HCT116 (cell line): ENCODE results near the gene MSRB2. TPM values are rescaled to one million over a fixed set of nuclear protein-coding genes. Genes with fewer than 3 reads are reported as not detected.

Experiments
- ATAC-seq: fragments of 200-7000 bp; cut with Tn5 transposase; 2 replicates; pipeline ENCODE4 v1.9.1; 2020; ENCODE audit warnings: mild to moderate bottlenecking, moderate library complexity
- BruUV-seq: library from RNA; stranded (reverse); fragments of 400-500 nt; replicated peaks from 2 replicates; lab custom pipeline; 2021; lab: Mats Ljungman, UMichigan
- CTCF ChIA-PET: fragments of 300-600 bp; sonication (Branson Sonifier 250); formaldehyde crosslinking; loops from one replicate; lab custom pipeline; 2021; ENCODE audit warnings: antibody characterized with exemption; lab: Charles Lee
- POLR2A ChIA-PET: fragments of 300-600, 350-600 bp; sonication (Branson Sonifier 250); formaldehyde crosslinking; loops from one replicate; lab custom pipeline; 2021; ENCODE audit warnings: antibody characterized with exemption; lab: Charles Lee
- RAD21 ChIA-PET, 2 experiments: fragments of 300-600 bp; sonication (Branson Sonifier 250); formaldehyde crosslinking; loops; one replicate each; lab custom pipeline; 2023; ENCODE audit warnings: low total read pairs in 2 of 2; ENCODE audit not compliant: uncharacterized antibody in 2 of 2, unreplicated experiment in 2 of 2, low non-redundant PET in 1 of 2; lab: Charles Lee
- DNase-seq: peaks from one replicate; pipeline ENCODE4 v3.0.0-alpha.2; 2010; ENCODE audit warnings: low read depth, low spot score
- H2AFZ ChIP-seq: fragments of 200-600 bp; shearing (Covaris generic), sonication (generic); 2 replicates; pipeline ENCODE4 v1.6.1; 2017; ENCODE audit warnings: low read depth, mixed run types, mixed read lengths, antibody characterized with exemption, low read length; ENCODE audit not compliant: poor library complexity, severe bottlenecking
- H3K27ac ChIP-seq: 2 replicates; pipeline ENCODE4 v1.5.1; 2012; ENCODE audit warnings: low read depth, low read length
- H3K27me3 ChIP-seq: fragments of 200-600 bp; sonication (generic); 2 replicates; pipeline ENCODE4 v1.6.1; 2016; ENCODE audit warnings: mixed run types, low read length, mixed read lengths; ENCODE audit not compliant: insufficient read depth
- H3K36me3 ChIP-seq, 2 experiments: fragments of 200-500 bp in 1 of 2; fragments of 200-600 bp in 1 of 2; sonication (Bioruptor generic) in 1 of 2; sonication (generic) in 1 of 2; 2 replicates each; pipeline versions ENCODE4 v1.5.1 to v1.6.1; 2014 to 2016; ENCODE audit warnings: low read length in 2 of 2, inconsistent platforms in 1 of 2, mixed read lengths in 1 of 2, mixed run types in 1 of 2; ENCODE audit not compliant: insufficient read depth in 2 of 2, control insufficient read depth in 1 of 2
- H3K4me1 ChIP-seq, 2 experiments: fragments of 200-600 bp in 1 of 2; sonication (generic) in 1 of 2; 2 replicates each; pipeline versions ENCODE4 v1.5.1 to v1.6.1; 2012 to 2017; ENCODE audit warnings: low read length in 2 of 2, inconsistent platforms in 1 of 2, mild to moderate bottlenecking in 1 of 2, mixed read lengths in 1 of 2, mixed run types in 1 of 2, moderate library complexity in 1 of 2; ENCODE audit not compliant: insufficient read depth in 2 of 2, control insufficient read depth in 1 of 2
- H3K4me2 ChIP-seq: fragments of 200-600 bp; sonication (generic); 2 replicates; pipeline ENCODE4 v1.6.1; 2017; ENCODE audit warnings: mixed run types, low read length, mixed read lengths
- H3K4me3 ChIP-seq, 2 experiments: fragments of 200-600 bp in 1 of 2; sonication (generic) in 1 of 2; replicated peaks in 1 of 2; 2 replicates each; pipeline ENCODE4 v1.5.1; 2011 to 2016; ENCODE audit warnings: low read length in 2 of 2, control low read depth in 1 of 2, low read depth in 1 of 2, mild to moderate bottlenecking in 1 of 2, mixed read lengths in 1 of 2, mixed run types in 1 of 2
- H3K79me2 ChIP-seq: fragments of 200-600 bp; sonication (generic); 2 replicates; pipeline ENCODE4 v1.6.1; 2017; ENCODE audit warnings: mild to moderate bottlenecking, mixed run types, low read length, moderate library complexity, mixed read lengths; ENCODE audit not compliant: insufficient read depth
- H3K9ac ChIP-seq: fragments of 200-600 bp; sonication (generic); 2 replicates; pipeline ENCODE4 v1.6.1; 2016; ENCODE audit warnings: low read length, mixed read lengths
- H3K9me2 ChIP-seq: fragments of 200-600 bp; sonication (generic), shearing (Covaris generic); 2 replicates; pipeline ENCODE4 v1.6.1; 2017; ENCODE audit warnings: mixed run types, mild to moderate bottlenecking, moderate library complexity; ENCODE audit not compliant: insufficient read depth
- H3K9me3 ChIP-seq, 2 experiments: fragments of 200-500 bp in 1 of 2; fragments of 200-600 bp in 1 of 2; sonication (Bioruptor generic) in 1 of 2; sonication (generic) in 1 of 2; 2 replicates each; pipeline ENCODE4 v1.6.1; 2014 to 2017; ENCODE audit warnings: low read length in 2 of 2, mixed read lengths in 2 of 2, inconsistent platforms in 1 of 2, low read depth in 1 of 2, mild to moderate bottlenecking in 1 of 2, mixed run types in 1 of 2, moderate library complexity in 1 of 2; ENCODE audit not compliant: control insufficient read depth in 1 of 2, insufficient read depth in 1 of 2
- H4K20me1 ChIP-seq: fragments of 200-600 bp; sonication (generic), shearing (Covaris generic); 2 replicates; pipeline ENCODE4 v1.6.1; 2017; ENCODE audit warnings: mixed run types, mild to moderate bottlenecking, moderate library complexity; ENCODE audit not compliant: insufficient read depth
- CBX3 ChIP-seq: IDR thresholded peaks from 2 replicates; pipeline ENCODE4 v1.6.1; 2012; ENCODE audit warnings: low read depth
- ELF1 ChIP-seq: IDR thresholded peaks from 2 replicates; pipeline ENCODE4 v1.6.1; 2012; ENCODE audit warnings: low read depth, borderline replicate concordance
- EZH2 ChIP-seq: fragments of 200-600 bp; sonication (generic); IDR thresholded peaks from 2 replicates; pipeline ENCODE4 v1.6.1; 2017; ENCODE audit warnings: antibody characterized with exemption, mixed run types
- EZH2phosphoT487 ChIP-seq: fragments of 200-600 bp; IDR thresholded peaks from 2 replicates; pipeline ENCODE4 v1.6.1; 2018; ENCODE audit warnings: antibody characterized with exemption, borderline replicate concordance
- FOSL1 ChIP-seq: IDR thresholded peaks from 2 replicates; pipeline ENCODE4 v1.6.1; 2012; ENCODE audit warnings: low read depth
- JUND ChIP-seq: IDR thresholded peaks from 2 replicates; pipeline ENCODE4 v1.6.1; 2012
- RAD21 ChIP-seq: IDR thresholded peaks from 2 replicates; pipeline ENCODE4 v1.6.1; 2012; ENCODE audit warnings: low read depth, mild to moderate bottlenecking
- SIN3A ChIP-seq: IDR thresholded peaks from 2 replicates; pipeline ENCODE4 v1.6.1; 2012; ENCODE audit warnings: low read depth
- SP1 ChIP-seq: IDR thresholded peaks from 2 replicates; pipeline ENCODE4 v1.6.1; 2012; ENCODE audit warnings: low read depth
- TCF7L2 ChIP-seq: IDR thresholded peaks from 2 replicates; pipeline ENCODE4 v1.7.0; 2011; ENCODE audit warnings: borderline replicate concordance, inconsistent platforms; ENCODE audit not compliant: insufficient read depth, insufficient read length; ENCODE audit errors: extremely low read depth
- ZNF274 ChIP-seq: fragments of 200-500 bp; sonication (Bioruptor generic); IDR thresholded peaks from 2 replicates; pipeline ENCODE4 v1.6.1; 2014; ENCODE audit warnings: mild to moderate bottlenecking, low read depth, low read length, inconsistent platforms
- intact Hi-C: fragments of 100-400 bp; cut with micrococcal nuclease; formaldehyde crosslinking; loops from 2 replicates; pipeline ENCODE4 v1.10.0; 2022
- total RNA-seq: library from RNA; stranded (reverse); gene quantifications from one replicate; pipeline ENCODE4 v1.2.1, GENCODE V29; 2021; ENCODE audit not compliant: unreplicated experiment
- TF ChIP-seq, protein P1 (sequence below): IDR thresholded peaks from 2 replicates; pipeline ENCODE4 v1.6.1; 2011; ENCODE audit warnings: mild to moderate bottlenecking, low read length, moderate library complexity; ENCODE audit not compliant: insufficient replicate concordance; ENCODE audit errors: extremely low read depth

Gene MSRB2
- total RNA-seq, 1 experiment from 2014 or later = 13.6 TPM

DNA sequence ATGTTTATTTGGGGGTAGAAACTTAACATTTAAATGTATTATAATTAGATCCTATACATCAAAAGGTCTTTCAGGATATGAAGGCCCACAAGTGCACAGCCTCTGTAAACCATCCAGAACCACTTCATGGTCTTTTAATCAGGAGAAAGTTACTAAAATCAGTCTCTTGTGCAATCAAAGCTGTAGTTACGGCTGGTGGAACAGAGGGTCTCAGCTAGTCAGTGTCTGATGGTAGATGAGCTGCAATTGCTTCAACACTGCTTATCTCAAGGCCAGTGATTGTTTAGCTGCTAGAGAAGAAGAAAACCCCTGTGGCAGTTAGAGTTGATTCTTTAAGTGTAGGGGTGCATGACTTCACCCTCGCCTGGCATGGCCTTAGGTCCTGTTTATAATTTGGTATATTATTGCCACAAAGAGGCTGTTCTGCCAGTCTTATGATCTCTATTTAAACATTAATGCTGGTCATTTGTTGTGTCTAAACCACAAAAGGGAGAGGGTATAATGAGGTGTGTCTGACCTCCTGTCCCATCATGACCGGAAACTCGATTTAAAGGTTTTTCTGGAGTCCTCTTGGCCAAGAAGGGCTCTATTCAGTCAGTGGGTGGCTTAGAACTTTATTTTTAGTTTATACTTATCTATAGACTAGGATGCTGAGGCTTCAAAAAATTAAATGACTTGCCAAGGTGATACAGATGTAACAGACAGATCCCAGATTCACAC, 21.3 kb downstream of the MSRB2 start:
- ATAC-seq (no peak), DNase-seq (no peak)
- peaks cover 0 to 6% of the 10 kb centered on the region in 2 experiments; a peak in 2 of 4 replicates for H3K4me1 ChIP-seq
- H3K9me2 ChIP-seq = no peaks in the 10 kb centered on the region
- H3K27me3 ChIP-seq = no peaks in the 10 kb centered on the region
- H3K79me2 ChIP-seq = no peaks in the 10 kb centered on the region
- H3K27ac ChIP-seq = no peak overlapping the region
- RAD21 ChIA-PET = no interaction called here
- H3K4me2 ChIP-seq = no peak overlapping the region
- CTCF ChIA-PET = no interaction called here
- H3K36me3 ChIP-seq = no peaks in the 10 kb centered on the region
- no peaks in the 10 kb centered on the region for H3K9me3 ChIP-seq
- H3K9ac ChIP-seq = no peak overlapping the region
- no peak for TF ChIP-seq SP1
- intact Hi-C loops = no loop called here
- POLR2A ChIA-PET = no interaction called here
- no peak overlapping the region for H3K4me3 ChIP-seq
- no peak overlapping the region for H2AFZ ChIP-seq
- no peaks in the 10 kb centered on the region for H4K20me1 ChIP-seq
- no TSS peak for BruUV-seq

DNA sequence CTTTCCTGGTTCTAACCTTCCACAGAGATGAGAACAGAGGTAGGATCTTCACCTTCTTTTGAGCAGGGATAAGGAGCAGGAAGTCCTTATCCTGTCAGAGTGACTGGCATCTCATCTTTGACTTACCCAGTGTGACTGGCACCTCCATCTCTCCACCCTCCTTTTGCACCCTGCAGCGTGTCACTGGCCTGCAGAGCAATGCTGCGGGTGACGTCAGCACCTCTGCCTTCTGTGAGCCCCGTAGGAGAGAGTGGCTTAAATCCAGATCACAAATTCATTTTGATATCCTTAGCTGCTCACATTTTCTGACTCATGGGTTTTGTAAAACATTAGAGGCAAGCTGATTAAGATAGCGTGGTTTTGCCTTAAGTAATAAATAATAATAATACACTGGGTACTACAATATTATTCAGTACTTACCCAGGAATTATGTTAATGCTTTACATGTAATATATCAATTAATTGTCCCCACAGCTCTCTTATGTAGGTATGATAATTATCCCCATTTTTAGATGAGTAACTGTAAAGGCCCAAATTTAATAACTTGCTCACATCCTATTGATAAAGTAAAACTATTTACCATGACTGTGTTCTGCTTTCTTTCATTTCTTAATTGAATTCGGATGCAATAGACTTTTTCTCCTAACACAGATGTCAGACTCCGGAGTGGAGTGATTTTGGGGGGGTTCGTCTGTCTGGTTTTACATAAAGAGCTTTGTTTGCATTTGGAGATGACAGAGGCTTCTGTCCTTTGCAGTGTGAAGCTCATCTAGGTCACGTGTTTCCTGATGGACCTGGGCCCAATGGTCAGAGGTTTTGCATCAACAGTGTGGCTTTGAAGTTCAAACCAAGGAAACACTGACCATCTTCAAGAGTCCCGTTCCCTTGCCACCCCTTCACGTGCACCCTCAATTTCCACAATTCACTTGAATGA, 24.9 kb downstream of the MSRB2 start:
- RAD21 ChIA-PET = no interaction called here
- H3K4me3 ChIP-seq = no peak overlapping the region
- no peak for ATAC-seq

More for the DNA sequence above, 24.9 kb downstream of the MSRB2 start:
- Histone ChIP-seq H3K79me2 (no peaks in the 10 kb centered on the region), H4K20me1 (no peaks in the 10 kb centered on the region), H3K27ac (no peak overlapping the region), H3K4me2 (no peak overlapping the region), H3K9me2 (no peaks in the 10 kb centered on the region), H3K9me3 (no peaks in the 10 kb centered on the region), H2AFZ (no peak overlapping the region), H3K4me1 (no peaks in the 10 kb centered on the region), H3K9ac (no peak overlapping the region), H3K27me3 (no peaks in the 10 kb centered on the region), H3K36me3 (no peaks in the 10 kb centered on the region)
- intact Hi-C loops = no loop called here
- TF ChIP-seq, protein P1, sequence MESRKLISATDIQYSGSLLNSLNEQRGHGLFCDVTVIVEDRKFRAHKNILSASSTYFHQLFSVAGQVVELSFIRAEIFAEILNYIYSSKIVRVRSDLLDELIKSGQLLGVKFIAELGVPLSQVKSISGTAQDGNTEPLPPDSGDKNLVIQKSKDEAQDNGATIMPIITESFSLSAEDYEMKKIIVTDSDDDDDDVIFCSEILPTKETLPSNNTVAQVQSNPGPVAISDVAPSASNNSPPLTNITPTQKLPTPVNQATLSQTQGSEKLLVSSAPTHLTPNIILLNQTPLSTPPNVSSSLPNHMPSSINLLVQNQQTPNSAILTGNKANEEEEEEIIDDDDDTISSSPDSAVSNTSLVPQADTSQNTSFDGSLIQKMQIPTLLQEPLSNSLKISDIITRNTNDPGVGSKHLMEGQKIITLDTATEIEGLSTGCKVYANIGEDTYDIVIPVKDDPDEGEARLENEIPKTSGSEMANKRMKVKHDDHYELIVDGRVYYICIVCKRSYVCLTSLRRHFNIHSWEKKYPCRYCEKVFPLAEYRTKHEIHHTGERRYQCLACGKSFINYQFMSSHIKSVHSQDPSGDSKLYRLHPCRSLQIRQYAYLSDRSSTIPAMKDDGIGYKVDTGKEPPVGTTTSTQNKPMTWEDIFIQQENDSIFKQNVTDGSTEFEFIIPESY = no peak
- TF ChIP-seq ZNF274 = no peak
- TF ChIP-seq JUND = no peak
- no peak for TF ChIP-seq EZH2phosphoT487
- TF ChIP-seq SIN3A = no peak
- no peak for TF ChIP-seq CBX3
- TF ChIP-seq RAD21 = no peak
- TF ChIP-seq ELF1 = no peak
- TF ChIP-seq TCF7L2 = no peak
- no peak for TF ChIP-seq FOSL1
- TF ChIP-seq EZH2 = no peak
- ChIA-PET CTCF (no interaction called here), POLR2A (no interaction called here)
- DNase-seq = no peak
- no TSS peak for BruUV-seq
